ENCODE measurements around the gene TRPM3. TPM values are rescaled to one million over a fixed set of nuclear protein-coding genes. Genes with fewer than 3 reads are reported as not detected.

The TRPM3 gene
- total RNA-seq, 1 experiment from 2014 or later, result 0.03 TPM

- Histone ChIP-seq H3K36me3 (no peaks in the 10 kb centered on the region), H3K4me1 (replicated peaks) (no peaks in the 10 kb centered on the region)
- DNase-seq (ENCODE audit: low read depth in 1 of 2, low spot score in 2 of 2), result no peak
Measured at GRCh38 chr9:70826562-70826961, 294.9 kb downstream of the TRPM3 start.

GRCh38 chr9:70823284-70823683 lies 298.1 kb downstream of the TRPM3 start:
- Histone ChIP-seq H3K27me3 (replicated peaks) (no peaks in the 10 kb centered on the region), H3K36me3 (no peaks in the 10 kb centered on the region), H3K4me3 (no peak overlapping the region), H3K27ac (no peak overlapping the region), H3K4me1 (replicated peaks) (no peaks in the 10 kb centered on the region), H3K9me3 (replicated peaks) (no peaks in the 10 kb centered on the region)
- no peak for DNase-seq (ENCODE audit: low read depth in 1 of 2, low spot score in 2 of 2)

More at GRCh38 chr9:70826562-70826961, 294.9 kb downstream of the TRPM3 start:
- Histone ChIP-seq H3K4me3 (no peak overlapping the region), H3K9me3 (replicated peaks) (no peaks in the 10 kb centered on the region), H3K27ac (no peak overlapping the region), H3K27me3 (replicated peaks) (no peaks in the 10 kb centered on the region)

GRCh38 chr9:70817311-70817710 lies 304.1 kb downstream of the TRPM3 start:
- no peak overlapping the region for H3K4me3 ChIP-seq
- no peaks in the 10 kb centered on the region for H3K4me1 ChIP-seq (replicated peaks)
- no peaks in the 10 kb centered on the region for H3K9me3 ChIP-seq (replicated peaks)
- DNase-seq (ENCODE audit: low read depth in 1 of 2, low spot score in 2 of 2), result no peak
- no peaks in the 10 kb centered on the region; the same call in 1 of the 2 replicates for H3K27me3 ChIP-seq (replicated peaks)
- no peak overlapping the region for H3K27ac ChIP-seq
- no peaks in the 10 kb centered on the region for H3K36me3 ChIP-seq

GRCh38 chr9:70816891-70817290 lies 304.5 kb downstream of the TRPM3 start:
- Histone ChIP-seq H3K36me3 (no peaks in the 10 kb centered on the region), H3K9me3 (replicated peaks) (no peaks in the 10 kb centered on the region), H3K27ac (no peak overlapping the region), H3K4me3 (no peak overlapping the region), H3K4me1 (replicated peaks) (no peaks in the 10 kb centered on the region), H3K27me3 (replicated peaks) (no peaks in the 10 kb centered on the region; the same call in 1 of the 2 replicates)
- no peak for DNase-seq (ENCODE audit: low read depth in 1 of 2, low spot score in 2 of 2)

GRCh38 chr9:70816316-70816715 lies 305.1 kb downstream of the TRPM3 start:
- Histone ChIP-seq H3K9me3 (replicated peaks) (no peaks in the 10 kb centered on the region), H3K4me3 (no peak overlapping the region)

GRCh38 chr9:70814597-70814996 lies 306.8 kb downstream of the TRPM3 start:
- Histone ChIP-seq H3K4me1 (replicated peaks) (no peaks in the 10 kb centered on the region), H3K36me3 (no peaks in the 10 kb centered on the region), H3K27me3 (replicated peaks) (no peaks in the 10 kb centered on the region; the same call in 1 of the 2 replicates), H3K27ac (no peak overlapping the region), H3K4me3 (no peak overlapping the region), H3K9me3 (replicated peaks) (no peaks in the 10 kb centered on the region)
- no peak for DNase-seq (ENCODE audit: low read depth in 1 of 2, low spot score in 2 of 2)

More at GRCh38 chr9:70816316-70816715, 305.1 kb downstream of the TRPM3 start:
- no peaks in the 10 kb centered on the region for H3K36me3 ChIP-seq
- H3K27ac ChIP-seq, result no peak overlapping the region
- H3K4me1 ChIP-seq (replicated peaks), result no peaks in the 10 kb centered on the region
- DNase-seq (ENCODE audit: low read depth in 1 of 2, low spot score in 2 of 2), result no peak
- H3K27me3 ChIP-seq (replicated peaks), result no peaks in the 10 kb centered on the region; the same call in 1 of the 2 replicates

- Histone ChIP-seq H3K4me3 (no peak overlapping the region), H3K36me3 (no peaks in the 10 kb centered on the region), H3K27me3 (replicated peaks) (no peaks in the 10 kb centered on the region; the same call in 1 of the 2 replicates), H3K9me3 (replicated peaks) (no peaks in the 10 kb centered on the region), H3K27ac (no peak overlapping the region), H3K4me1 (replicated peaks) (no peaks in the 10 kb centered on the region)
- no peak for DNase-seq (ENCODE audit: low read depth in 1 of 2, low spot score in 2 of 2)
Measured at GRCh38 chr9:70813141-70813540, 308.3 kb downstream of the TRPM3 start.

- Histone ChIP-seq H3K9me3 (replicated peaks) (no peaks in the 10 kb centered on the region), H3K4me3 (no peak overlapping the region), H3K36me3 (no peaks in the 10 kb centered on the region), H3K27ac (no peak overlapping the region), H3K4me1 (replicated peaks) (no peaks in the 10 kb centered on the region), H3K27me3 (replicated peaks) (no peaks in the 10 kb centered on the region; the same call in 1 of the 2 replicates)
- no peak for DNase-seq (ENCODE audit: low read depth in 1 of 2, low spot score in 2 of 2)
Measured at GRCh38 chr9:70811638-70812037, 309.8 kb downstream of the TRPM3 start.

- H3K27ac ChIP-seq, result no peak overlapping the region
- no peak for DNase-seq (ENCODE audit: low read depth in 1 of 2, low spot score in 2 of 2)
- no peaks in the 10 kb centered on the region for H3K36me3 ChIP-seq
- no peak overlapping the region for H3K4me3 ChIP-seq
- no peaks in the 10 kb centered on the region for H3K4me1 ChIP-seq (replicated peaks)
- H3K9me3 ChIP-seq (replicated peaks), result no peaks in the 10 kb centered on the region
- H3K27me3 ChIP-seq (replicated peaks), result no peaks in the 10 kb centered on the region
Measured at GRCh38 chr9:70806875-70807274, 314.5 kb downstream of the TRPM3 start.

- no peak overlapping the region for H3K4me3 ChIP-seq
- H3K27me3 ChIP-seq (replicated peaks), result no peaks in the 10 kb centered on the region
- H3K27ac ChIP-seq, result no peak overlapping the region
- DNase-seq (ENCODE audit: low read depth in 1 of 2, low spot score in 2 of 2), result no peak
- H3K9me3 ChIP-seq (replicated peaks), result no peaks in the 10 kb centered on the region
- H3K4me1 ChIP-seq (replicated peaks), result no peaks in the 10 kb centered on the region
- no peaks in the 10 kb centered on the region for H3K36me3 ChIP-seq
Measured at GRCh38 chr9:70805949-70806348, 315.5 kb downstream of the TRPM3 start.

- no peaks in the 10 kb centered on the region for H3K4me1 ChIP-seq (replicated peaks)
Measured at GRCh38 chr9:70802758-70803436, 318.5 kb downstream of the TRPM3 start.

GRCh38 chr9:70802206-70802605 lies 319.2 kb downstream of the TRPM3 start:
- Histone ChIP-seq H3K27ac (no peak overlapping the region), H3K4me3 (no peak overlapping the region), H3K9me3 (replicated peaks) (no peaks in the 10 kb centered on the region), H3K27me3 (replicated peaks) (no peaks in the 10 kb centered on the region), H3K4me1 (replicated peaks) (no peaks in the 10 kb centered on the region), H3K36me3 (no peaks in the 10 kb centered on the region)
- no peak for DNase-seq (ENCODE audit: low read depth in 1 of 2, low spot score in 2 of 2)

More at GRCh38 chr9:70802758-70803436, 318.5 kb downstream of the TRPM3 start:
- Histone ChIP-seq H3K9me3 (replicated peaks) (no peaks in the 10 kb centered on the region), H3K36me3 (no peaks in the 10 kb centered on the region), H3K27me3 (replicated peaks) (no peaks in the 10 kb centered on the region), H3K4me3 (no peak overlapping the region), H3K27ac (no peak overlapping the region)
- DNase-seq (ENCODE audit: low read depth in 1 of 2, low spot score in 2 of 2), result no peak

- H3K36me3 ChIP-seq, result no peaks in the 10 kb centered on the region
- no peak overlapping the region for H3K27ac ChIP-seq
- H3K4me1 ChIP-seq (replicated peaks), result no peaks in the 10 kb centered on the region
- no peaks in the 10 kb centered on the region for H3K9me3 ChIP-seq (replicated peaks)
- no peak for DNase-seq (ENCODE audit: low read depth in 1 of 2, low spot score in 2 of 2)
- H3K4me3 ChIP-seq, result no peak overlapping the region
- no peaks in the 10 kb centered on the region for H3K27me3 ChIP-seq (replicated peaks)
Measured at GRCh38 chr9:70801181-70801829, 320.1 kb downstream of the TRPM3 start.

GRCh38 chr9:70798018-70798417 lies 323.4 kb downstream of the TRPM3 start:
- H3K36me3 ChIP-seq, result no peaks in the 10 kb centered on the region
- no peak for DNase-seq (ENCODE audit: low read depth in 1 of 2, low spot score in 2 of 2)
- H3K27me3 ChIP-seq (replicated peaks), result no peaks in the 10 kb centered on the region
- no peaks in the 10 kb centered on the region for H3K4me1 ChIP-seq (replicated peaks)
- H3K4me3 ChIP-seq, result no peak overlapping the region
- no peak overlapping the region for H3K27ac ChIP-seq
- H3K9me3 ChIP-seq (replicated peaks), result no peaks in the 10 kb centered on the region
